HG02870 (cell line): Measurements from ENCODE around the gene PLVAP.
A peak's percentile ranks its signal among the peaks of the same experiment; 100 is the strongest.

Experiments used
- ATAC-seq: cut with Tn5 transposase; IDR thresholded peaks from one replicate; pipeline ENCODE4 v1.9.1; 2021; ENCODE audit warnings: mild to moderate bottlenecking, moderate library complexity; ENCODE audit not compliant: unreplicated experiment

The PLVAP gene

GRCh38 chr19:17376935-17377600 is at the start of gene PLVAP:
TSS of gene PLVAP (minus strand) at chr19:17377342. CDS start at chr19:17377288, 54 bp downstream.
- ATAC-seq, result no peak

- no peak for ATAC-seq
Observed at GRCh38 chr19:17424743-17425365, 47.7 kb upstream of the PLVAP start.

GRCh38 chr19:17423429-17424208 is 46.5 kb upstream of the PLVAP start:
- ATAC-seq, result no peak

- ATAC-seq, result no peak
Observed at GRCh38 chr19:17421942-17422341, 44.8 kb upstream of the PLVAP start.

- no peak for ATAC-seq
Observed at GRCh38 chr19:17420475-17420924, 43.4 kb upstream of the PLVAP start.

GRCh38 chr19:17419621-17420474 is 42.7 kb upstream of the PLVAP start, which contains the start of gene MVB12A:
TSS of gene MVB12A (plus strand) at chr19:17420047. CDS start at chr19:17420136, 89 bp downstream.
- peak; percentile 88 for ATAC-seq

GRCh38 chr19:17419154-17419620 is 42.0 kb upstream of the PLVAP start:
- ATAC-seq, result no peak

GRCh38 chr19:17418710-17419109 is 41.6 kb upstream of the PLVAP start:
- ATAC-seq, result no peak

- ATAC-seq, result no peak
Observed at GRCh38 chr19:17415121-17415520, 38.0 kb upstream of the PLVAP start.

GRCh38 chr19:17414097-17414496 is 37.0 kb upstream of the PLVAP start:
- no peak for ATAC-seq

- ATAC-seq, result no peak
Observed at GRCh38 chr19:17411801-17412200, 34.7 kb upstream of the PLVAP start.

- no peak for ATAC-seq
Observed at GRCh38 chr19:17409990-17410389, 32.8 kb upstream of the PLVAP start.

GRCh38 chr19:17406887-17407196 is 29.7 kb upstream of the PLVAP start:
- no peak for ATAC-seq

GRCh38 chr19:17406046-17406886 is 29.1 kb upstream of the PLVAP start:
- ATAC-seq, result no peak

GRCh38 chr19:17405250-17406045 is 28.3 kb upstream of the PLVAP start, which contains the start of gene BST2:
TSS of gene BST2 (minus strand) at chr19:17405630. CDS start at chr19:17405575, 55 bp downstream.
- ATAC-seq, result peak; percentile 79

- no peak for ATAC-seq
Observed at GRCh38 chr19:17404621-17405249, 27.6 kb upstream of the PLVAP start.

- no peak for ATAC-seq
Observed at GRCh38 chr19:17404015-17404414, 26.9 kb upstream of the PLVAP start.
